GM12872 (cell line): ENCODE data around the gene HBQ1.

ENCODE experiments used
- TF ChIP-seq, protein P1 (sequence below): IDR thresholded peaks from 3 replicates; pipeline ENCODE4 v1.5.1; 2011; ENCODE audit warnings: low read depth, mild to moderate bottlenecking, low read length, moderate library complexity; ENCODE audit not compliant: insufficient read depth

Gene HBQ1

DNA sequence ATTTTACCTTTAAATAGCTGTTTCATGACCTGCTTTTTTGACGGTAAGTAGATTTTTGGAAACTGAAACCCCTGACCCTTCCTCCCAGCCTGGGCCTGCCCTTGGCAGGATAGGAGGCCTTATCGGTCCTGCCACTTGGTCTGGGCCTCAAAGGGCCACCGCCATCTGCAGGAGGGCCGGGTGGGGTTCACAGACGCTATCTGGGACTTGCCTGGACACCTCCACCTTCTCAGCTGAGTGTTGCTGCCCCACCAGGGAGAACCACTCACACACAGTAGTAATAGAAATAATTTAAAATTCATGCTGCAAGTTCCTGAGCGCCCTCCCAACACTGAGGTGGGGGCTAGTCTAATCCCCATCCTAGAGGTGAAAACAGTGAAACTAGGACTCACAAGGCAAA is 37.2 kb upstream of the HBQ1 start:
- TF ChIP-seq, protein P1, sequence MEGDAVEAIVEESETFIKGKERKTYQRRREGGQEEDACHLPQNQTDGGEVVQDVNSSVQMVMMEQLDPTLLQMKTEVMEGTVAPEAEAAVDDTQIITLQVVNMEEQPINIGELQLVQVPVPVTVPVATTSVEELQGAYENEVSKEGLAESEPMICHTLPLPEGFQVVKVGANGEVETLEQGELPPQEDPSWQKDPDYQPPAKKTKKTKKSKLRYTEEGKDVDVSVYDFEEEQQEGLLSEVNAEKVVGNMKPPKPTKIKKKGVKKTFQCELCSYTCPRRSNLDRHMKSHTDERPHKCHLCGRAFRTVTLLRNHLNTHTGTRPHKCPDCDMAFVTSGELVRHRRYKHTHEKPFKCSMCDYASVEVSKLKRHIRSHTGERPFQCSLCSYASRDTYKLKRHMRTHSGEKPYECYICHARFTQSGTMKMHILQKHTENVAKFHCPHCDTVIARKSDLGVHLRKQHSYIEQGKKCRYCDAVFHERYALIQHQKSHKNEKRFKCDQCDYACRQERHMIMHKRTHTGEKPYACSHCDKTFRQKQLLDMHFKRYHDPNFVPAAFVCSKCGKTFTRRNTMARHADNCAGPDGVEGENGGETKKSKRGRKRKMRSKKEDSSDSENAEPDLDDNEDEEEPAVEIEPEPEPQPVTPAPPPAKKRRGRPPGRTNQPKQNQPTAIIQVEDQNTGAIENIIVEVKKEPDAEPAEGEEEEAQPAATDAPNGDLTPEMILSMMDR, result no peak

DNA sequence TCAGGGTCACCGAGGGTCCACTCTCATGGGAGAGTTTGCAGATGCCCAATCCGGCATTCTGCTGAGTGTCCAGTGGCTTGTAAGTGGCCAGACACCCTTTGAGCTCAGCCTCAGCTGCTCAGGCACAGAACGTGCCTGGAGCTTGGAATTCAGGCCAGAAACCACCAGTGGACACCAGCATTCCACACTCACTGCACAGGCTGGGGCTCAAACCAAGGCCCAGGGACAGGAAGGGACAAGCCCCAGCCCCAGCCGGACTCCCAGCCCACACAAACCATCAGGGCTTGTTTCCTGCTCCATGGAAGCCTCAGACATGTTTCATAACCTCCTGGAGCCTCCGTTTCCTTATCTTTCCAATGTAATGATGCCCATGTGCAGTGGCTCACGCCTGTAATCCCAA is 36.8 kb upstream of the HBQ1 start:
- TF ChIP-seq, protein P1, result no peak

DNA sequence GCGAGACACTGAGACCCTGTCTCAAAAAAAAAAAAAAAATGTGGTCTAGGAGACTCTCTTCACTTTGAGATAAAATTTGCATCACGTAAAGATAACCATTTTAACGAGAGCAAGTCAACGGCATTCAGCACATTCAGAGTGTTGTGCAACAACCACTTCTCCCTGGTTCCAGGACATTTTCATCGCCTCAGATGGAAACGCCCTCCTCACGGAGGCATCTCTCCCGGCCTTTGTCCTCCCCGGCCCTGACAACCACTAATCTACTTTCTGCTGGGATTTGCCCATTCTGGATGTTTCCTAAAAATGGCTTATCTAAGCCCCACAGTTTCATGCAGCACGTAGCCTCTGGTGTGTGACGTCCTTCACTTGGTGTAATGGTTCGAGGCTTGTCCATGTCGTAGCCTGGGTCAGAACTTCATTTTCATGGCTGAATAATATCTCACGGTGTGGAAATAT is 35.4 kb upstream of the HBQ1 start:
- TF ChIP-seq, protein P1, result no peak

DNA sequence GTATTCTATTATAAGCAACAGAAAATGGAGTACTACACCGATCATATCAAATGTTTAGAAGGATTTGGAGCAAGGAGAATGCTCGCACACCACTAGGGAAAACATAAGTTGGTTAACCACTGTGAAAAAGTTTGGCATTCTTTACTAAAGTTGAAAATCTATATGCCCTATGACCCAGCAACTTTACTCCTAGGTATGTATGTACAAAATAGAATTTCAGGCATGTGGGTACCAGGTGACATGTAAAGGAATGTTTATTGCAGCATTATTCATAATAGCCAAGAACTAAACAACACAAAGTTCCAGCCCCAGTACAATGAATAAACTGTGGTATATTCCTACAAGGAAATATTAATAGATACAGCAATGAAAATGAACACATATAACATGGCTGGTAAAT is 33.6 kb upstream of the HBQ1 start:
- TF ChIP-seq, protein P1, result no peak

DNA sequence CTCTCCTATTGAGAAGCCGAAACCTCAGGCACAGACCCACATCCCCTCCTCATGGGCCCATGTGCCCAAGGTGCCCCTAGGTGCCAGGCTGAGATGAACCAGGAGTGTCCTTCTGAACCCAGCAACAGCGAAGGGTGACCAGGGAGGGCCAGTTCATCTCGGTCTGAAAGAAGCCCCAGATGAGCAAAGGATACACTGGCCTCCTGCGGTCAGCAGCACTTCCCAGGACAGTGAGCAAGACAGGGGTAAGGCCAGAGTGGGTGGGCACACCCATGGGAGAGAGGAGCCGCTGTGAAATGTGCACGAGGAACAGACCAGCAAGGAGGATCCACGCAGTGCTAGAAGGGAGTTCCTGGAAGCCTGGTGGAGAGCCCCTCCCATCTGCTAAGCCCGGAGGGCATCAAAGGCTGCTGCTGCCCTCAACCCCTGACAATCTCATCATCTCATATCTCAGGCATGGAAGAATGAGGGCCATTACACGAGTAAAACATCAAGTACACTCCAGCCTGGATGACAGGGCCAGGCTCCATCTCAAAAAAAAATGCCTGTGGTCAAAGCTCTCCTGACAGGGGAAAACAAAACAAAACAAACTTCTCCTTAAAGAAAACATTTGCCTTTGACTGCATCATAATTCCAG is 31.1 kb upstream of the HBQ1 start:
- TF ChIP-seq, protein P1, result no peak

DNA sequence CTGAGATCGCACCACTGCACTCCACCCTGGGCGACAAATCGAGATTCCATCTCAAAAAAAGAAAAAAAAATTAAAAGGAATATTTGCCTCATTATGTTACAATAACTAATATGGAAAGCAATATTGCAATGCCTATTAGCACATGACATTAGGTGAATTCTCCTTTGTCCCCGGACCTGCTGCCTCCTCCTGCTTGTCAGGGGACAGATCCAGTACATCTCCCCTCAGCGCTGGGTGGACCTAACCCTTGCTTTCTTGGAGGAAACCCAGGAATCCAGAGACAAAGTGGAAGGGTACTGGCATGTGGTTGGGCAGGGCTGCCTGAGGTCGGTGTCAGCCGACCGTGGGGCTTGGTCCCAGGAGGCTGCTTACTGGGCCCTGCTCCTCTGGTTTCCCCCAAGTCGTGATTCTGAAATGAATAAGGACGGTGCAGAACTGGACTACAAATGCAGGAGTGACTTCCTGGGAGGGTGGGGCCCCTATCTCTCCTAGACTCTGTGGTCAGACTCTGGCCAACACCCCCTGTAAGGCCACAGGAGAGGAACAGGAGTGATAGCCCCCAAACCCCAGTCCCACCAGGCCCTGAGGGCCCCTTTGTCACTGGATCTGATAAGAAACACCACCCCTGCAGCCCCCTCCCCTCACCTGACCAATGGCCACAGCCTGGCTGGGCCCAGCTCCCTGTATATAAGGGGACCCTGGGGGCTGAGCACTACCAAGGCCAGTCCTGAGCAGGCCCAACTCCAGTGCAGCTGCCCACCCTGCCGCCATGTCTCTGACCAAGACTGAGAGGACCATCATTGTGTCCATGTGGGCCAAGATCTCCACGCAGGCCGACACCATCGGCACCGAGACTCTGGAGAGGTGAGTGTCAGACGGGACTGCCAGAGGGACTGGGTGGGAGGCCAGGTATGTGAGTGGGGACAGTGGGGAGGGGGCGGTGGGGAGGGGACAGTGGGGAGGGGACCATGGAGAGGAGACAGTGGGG is 27.8 kb upstream of the HBQ1 start, which contains the start of gene HBZ:
Gene HBZ, plus strand, starts transcription at position 504 of the 988 bp plus-strand sequence. Its CDS starts 266 bp downstream, at position 770.
- TF ChIP-seq, protein P1, result no peak
